Astrocyte (in vitro differentiated cells and primary cell): ENCODE data around the gene ADIG.

ENCODE experiments used
- CTCF ChIP-seq: IDR thresholded peaks from 2 replicates; pipeline ENCODE4 v1.5.1; 2011; ENCODE audit warnings: low read depth, mild to moderate bottlenecking, inconsistent platforms, low read length, moderate library complexity; ENCODE audit not compliant: insufficient read depth
- EZH2 ChIP-seq: IDR thresholded peaks from 2 replicates; pipeline ENCODE4 v1.6.1; 2012; ENCODE audit warnings: mild to moderate bottlenecking, low read length, inconsistent platforms; ENCODE audit not compliant: insufficient read depth

- TF ChIP-seq CTCF (no peak), EZH2 (no peak)
These were observed 31.9 kb downstream of the ADIG start for GRCh38 chr20:38612751-38613515.
